ENCODE results near the gene SFT2D3. TPM values are rescaled to one million over a fixed set of nuclear protein-coding genes. Genes with fewer than 3 reads are reported as not detected.

The SFT2D3 gene
- total and polyA plus RNA-seq, 9 of the 15 experiments (the other 6 are each of a cell fraction or from before 2014, with no cell fraction given), result 7.5 to 9.9 (median 8.9) TPM; not detected in 2

GRCh38 chr2:127702395-127703009, 1.2 kb downstream of the SFT2D3 start (continued):
- TF ChIP-seq POLR2A (conservative IDR thresholded peaks at IDR 0.05) (peak; percentile 4; the same call in 1 of the 2 replicates), DMBX1 (CRISPR knock-in tag; IDR thresholded peaks at IDR 0.05; ENCODE audit: borderline replicate concordance) (no peak), SLC30A9 (CRISPR knock-in tag; IDR thresholded peaks at IDR 0.05) (no peak), ZNF232 (CRISPR knock-in tag; IDR thresholded peaks at IDR 0.05) (0 out of 2 replicates have a peak, but pooled peaks have one; percentile 7), ZNF436 (CRISPR knock-in tag; IDR thresholded peaks at IDR 0.05) (no peak), ARID4B (CRISPR knock-in tag; IDR thresholded peaks at IDR 0.05) (no peak), ELF2 (CRISPR knock-in tag; IDR thresholded peaks at IDR 0.05) (peak; percentile 28; the same call in 1 of the 2 replicates), ASH1L (IDR thresholded peaks at IDR 0.05; ENCODE audit: borderline replicate concordance, low read depth, partially characterized antibody) (peak; percentile 26), HDAC1 (IDR thresholded peaks at IDR 0.05) (0 out of 4 replicates have a peak, but pooled peaks of 1 of the 2 experiments have one; percentile 26), SRSF7 (optimal IDR thresholded peaks at IDR 0.05; ENCODE audit: low read depth, low read length) (no peak), ZBTB43 (CRISPR knock-in tag; IDR thresholded peaks at IDR 0.05) (0 out of 2 replicates have a peak, but pooled peaks have one; percentile 8)

Measured in K562 (cell line).